Pancreas (tissue), 10 donors: ENCODE measurements around the gene PRKCA. TPM values are rescaled to one million over a fixed set of nuclear protein-coding genes. Genes with fewer than 3 reads are reported as not detected.

ENCODE experiments used
- ATAC-seq, 4 donors: fragments of 200-7000 bp; cut with Tn5 transposase; one replicate each; pipeline versions ENCODE4 v1.8.0 to v1.9.1; 2020; ENCODE audit warnings: mild to moderate bottlenecking in 4 of 4, moderate library complexity in 4 of 4
- DNase-seq, 6 donors: peaks; one replicate each; pipeline ENCODE4 v3.0.0-alpha.2; 2020
- FAIRE-seq: peaks from 2 replicates; lab custom pipeline; 2012; peaks lifted over from hg19 to GRCh38; lab: Jason Lieb, UNC
- H3K27ac ChIP-seq, 4 donors: fragments of 200-600 bp; sonication (generic); 1 replicate in 3 of 4; 2 replicates in 1 of 4; pipeline versions ENCODE4 v1.5.0 to v1.8.0; 2020
- H3K27me3 ChIP-seq, 4 donors: fragments of 200-600 bp; one replicate each; pipeline ENCODE4 v1.8.0; 2021
- H3K36me3 ChIP-seq, 3 donors: fragments of 200-600 bp; sonication (generic) in 1 of 3; one replicate each; pipeline versions ENCODE4 v1.5.0 to v1.8.0; 2020 to 2021
- H3K4me1 ChIP-seq, 3 donors: fragments of 200-600 bp; one replicate each; pipeline ENCODE4 v1.8.0; 2021
- H3K4me3 ChIP-seq, 4 donors: fragments of 200-600 bp; sonication (generic) in 2 of 4; one replicate each; pipeline versions ENCODE4 v1.5.0 to v1.8.0; 2020 to 2021
- H3K9me3 ChIP-seq, 4 donors: fragments of 200-600 bp; one replicate each; pipeline ENCODE4 v1.8.0; 2021
- WGBS, 2 donors: extraction: QIAGEN DNeasy Blood & Tissue Kit; methylation state at CpG; one replicate each; pipeline ENCODE4 v1.1.7; 2013; 5-methylcytosine and 5-hydroxymethylcytosine counted together
- intact Hi-C, 3 donors: fragments of 100-400 bp; cut with DNase I; formaldehyde crosslinking; loops; one replicate each; pipeline versions ENCODE4 v1.11.1 to v1.14.2; 2022
- polyA plus RNA-seq, 2 donors: library from polyadenylated mRNA; stranded (reverse); fragments of 200-250 nt; gene quantifications; one replicate each; pipeline ENCODE4 v1.2.3, GENCODE V29; 2013
- total RNA-seq, 6 donors: library from RNA; stranded (reverse); fragmentation: NEBNext Ultra II Directional in 4 of 6; extraction: Animal tissue kit (Norgen Biotek cat#: 25700) in 4 of 6; gene quantifications; one replicate each; pipeline versions ENCODE4 v1.2.1 to v1.2.4, GENCODE V29; 2021 to 2023
- TF ChIP-seq, protein P1 (sequence below), 4 donors: fragments of 200-600 bp; sonication (generic) in 3 of 4; IDR thresholded peaks; one replicate each; pipeline versions ENCODE4 v1.5.0 to v1.8.0; 2021; ENCODE audit warnings: antibody characterized with exemption in 4 of 4
- donor health status: healthy with polysubstance abuse.
- donor health status: DM: no; HTN: no; CAD: no; lungs with moderate emphysema.
- donor health status: DM: no; HTN: no; CAD: no.
- donor health status: control.
- donor health status: control.
- donor health status: Bipolar disorder and iron deficiency.
- donor health status: DM: yes; HTN: yes; CAD: no.
- donor health status: DM: no; HTN: no; CAD: no.
- donor health status: DM: no; HTN: no; CAD: no.
- donor health status: DM: yes; HTN: yes; CAD: no.

Gene PRKCA
- total and polyA plus RNA-seq, 8 donors: 3.5 to 22.3 (median 10.2) TPM

DNA sequence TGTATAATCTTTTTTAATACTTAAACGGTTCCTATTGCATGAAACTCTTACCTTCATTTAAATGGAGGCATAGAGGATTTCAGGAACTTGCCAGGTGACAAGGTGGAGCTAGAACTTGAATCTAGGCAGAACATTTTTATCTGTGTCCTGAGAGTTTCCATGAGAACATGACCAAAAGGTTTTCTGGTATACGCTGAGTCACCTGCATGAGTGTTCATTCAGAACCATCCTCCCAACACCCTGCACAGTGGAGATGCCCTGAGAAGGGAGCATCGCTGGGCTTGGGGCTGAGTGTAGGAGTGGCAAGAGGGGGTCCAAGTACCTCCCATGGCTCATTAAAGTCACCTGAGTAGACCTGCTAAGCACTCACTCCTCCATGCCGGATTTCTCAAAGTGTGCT, 362.8 kb downstream of the PRKCA start:
- H3K9me3 ChIP-seq: no peaks in the 10 kb centered on the region
- no peaks in the 10 kb centered on the region for H3K36me3 ChIP-seq
- no peak for FAIRE-seq
- ATAC-seq: no peak
- intact Hi-C loops: no loop called here
- H3K27me3 ChIP-seq: no peaks in the 10 kb centered on the region
- TF ChIP-seq, protein P1, sequence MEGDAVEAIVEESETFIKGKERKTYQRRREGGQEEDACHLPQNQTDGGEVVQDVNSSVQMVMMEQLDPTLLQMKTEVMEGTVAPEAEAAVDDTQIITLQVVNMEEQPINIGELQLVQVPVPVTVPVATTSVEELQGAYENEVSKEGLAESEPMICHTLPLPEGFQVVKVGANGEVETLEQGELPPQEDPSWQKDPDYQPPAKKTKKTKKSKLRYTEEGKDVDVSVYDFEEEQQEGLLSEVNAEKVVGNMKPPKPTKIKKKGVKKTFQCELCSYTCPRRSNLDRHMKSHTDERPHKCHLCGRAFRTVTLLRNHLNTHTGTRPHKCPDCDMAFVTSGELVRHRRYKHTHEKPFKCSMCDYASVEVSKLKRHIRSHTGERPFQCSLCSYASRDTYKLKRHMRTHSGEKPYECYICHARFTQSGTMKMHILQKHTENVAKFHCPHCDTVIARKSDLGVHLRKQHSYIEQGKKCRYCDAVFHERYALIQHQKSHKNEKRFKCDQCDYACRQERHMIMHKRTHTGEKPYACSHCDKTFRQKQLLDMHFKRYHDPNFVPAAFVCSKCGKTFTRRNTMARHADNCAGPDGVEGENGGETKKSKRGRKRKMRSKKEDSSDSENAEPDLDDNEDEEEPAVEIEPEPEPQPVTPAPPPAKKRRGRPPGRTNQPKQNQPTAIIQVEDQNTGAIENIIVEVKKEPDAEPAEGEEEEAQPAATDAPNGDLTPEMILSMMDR (IDR thresholded peaks at IDR 0.05): no peak
- no peaks in the 10 kb centered on the region for H3K4me1 ChIP-seq
- WGBS, 2 donors: 93 to 96% methylated on average over 4 of the region's 4 CpGs
- DNase-seq: no peak
- H3K4me3 ChIP-seq: no peak overlapping the region
- no peak overlapping the region for H3K27ac ChIP-seq

DNA sequence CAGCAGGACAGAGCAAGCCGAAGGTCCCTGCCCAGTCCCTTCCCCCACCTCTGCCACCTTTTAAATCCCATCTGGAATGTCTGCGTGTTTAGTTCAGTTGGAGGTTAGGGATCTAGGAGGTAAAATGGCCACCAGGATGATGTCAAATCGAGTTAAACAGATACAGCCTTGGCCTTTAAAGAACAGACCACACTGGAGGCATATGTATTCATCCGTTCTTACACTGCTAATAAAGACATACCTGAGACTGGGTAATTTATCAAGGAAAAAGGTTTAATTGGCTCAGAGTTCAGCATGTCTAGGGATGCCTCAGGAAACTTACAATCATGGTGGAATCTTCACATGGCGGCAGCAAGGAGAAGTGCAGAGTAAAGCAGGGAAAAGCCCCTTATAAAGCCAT, 364.7 kb downstream of the PRKCA start:
- ATAC-seq (no peak), FAIRE-seq (no peak), DNase-seq (no peak)
- TF ChIP-seq, protein P1 (IDR thresholded peaks at IDR 0.05): no peak
- no peaks in the 10 kb centered on the region for H3K9me3 ChIP-seq
- no peak overlapping the region for H3K4me3 ChIP-seq
- H3K27ac ChIP-seq: no peak overlapping the region
- WGBS, 2 donors: 93 to 95% methylated on average over 5 of the region's 5 CpGs
- no peaks in the 10 kb centered on the region for H3K4me1 ChIP-seq
- no peaks in the 10 kb centered on the region for H3K36me3 ChIP-seq
- no peaks in the 10 kb centered on the region for H3K27me3 ChIP-seq
- intact Hi-C loops: no loop called here

DNA sequence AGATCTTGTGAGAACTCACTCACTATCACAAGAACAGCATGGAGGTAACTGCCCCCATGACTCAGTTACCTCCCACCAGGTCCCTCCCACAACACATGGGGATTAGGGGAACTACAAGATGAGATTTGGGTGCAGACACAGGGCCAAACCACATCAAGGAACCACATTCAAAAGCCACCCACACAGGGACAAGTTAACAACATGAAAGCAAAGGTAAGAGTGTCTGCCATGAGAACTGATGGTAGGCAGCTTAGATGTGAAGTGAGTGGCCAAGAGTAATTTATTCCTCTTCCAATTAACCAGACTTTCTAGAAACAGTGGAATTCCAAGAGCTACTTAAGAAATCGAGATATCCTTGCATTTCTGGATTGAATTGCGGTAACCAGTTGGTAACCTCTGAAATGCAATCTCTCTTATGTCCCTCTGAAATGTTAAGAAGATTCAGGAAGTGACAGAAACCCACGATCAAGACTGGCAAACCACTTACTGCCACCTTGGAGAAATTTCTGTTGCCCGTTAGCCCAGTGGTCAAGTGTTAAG, 365.1 kb downstream of the PRKCA start:
- TF ChIP-seq, protein P1 (IDR thresholded peaks at IDR 0.05): no peak
- intact Hi-C loops: no loop called here
- Histone ChIP-seq H3K27ac (no peak overlapping the region), H3K27me3 (no peaks in the 10 kb centered on the region), H3K4me1 (no peaks in the 10 kb centered on the region), H3K4me3 (no peak overlapping the region), H3K36me3 (no peaks in the 10 kb centered on the region), H3K9me3 (no peaks in the 10 kb centered on the region)
- no peak for ATAC-seq
- WGBS, 2 donors: 96% methylated on average over 4 of the region's 4 CpGs
- no peak for DNase-seq
- FAIRE-seq: no peak

DNA sequence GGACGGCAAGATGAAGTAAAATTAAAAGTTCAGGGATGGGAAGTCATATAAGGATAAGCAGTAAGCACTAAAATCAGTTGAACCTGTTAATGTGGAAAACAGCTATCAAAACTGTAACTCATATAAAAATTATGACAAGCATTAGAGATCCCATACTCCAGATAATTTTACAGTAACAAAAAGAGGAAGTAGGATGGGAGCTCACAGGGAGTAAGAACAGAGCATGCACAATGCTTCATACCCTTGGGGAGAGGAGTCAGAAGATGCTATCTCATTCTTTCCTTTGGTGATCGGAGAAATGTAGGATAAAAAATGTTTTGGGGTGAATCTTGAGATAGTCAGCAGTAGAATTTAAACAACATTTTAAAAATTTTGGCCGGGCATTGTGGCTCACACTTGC, 367.8 kb downstream of the PRKCA start:
- 92 to 94% methylated on average over 3 of the region's 3 CpGs for WGBS, 2 donors
- H3K36me3 ChIP-seq: no peaks in the 10 kb centered on the region
- H3K4me3 ChIP-seq: no peak overlapping the region
- DNase-seq (no peak), ATAC-seq (no peak), FAIRE-seq (no peak)
- intact Hi-C loops: no loop called here
- TF ChIP-seq, protein P1 (IDR thresholded peaks at IDR 0.05): no peak
- H3K4me1 ChIP-seq: no peaks in the 10 kb centered on the region
- H3K27ac ChIP-seq: no peak overlapping the region
- H3K27me3 ChIP-seq: no peaks in the 10 kb centered on the region
- H3K9me3 ChIP-seq: no peaks in the 10 kb centered on the region

DNA sequence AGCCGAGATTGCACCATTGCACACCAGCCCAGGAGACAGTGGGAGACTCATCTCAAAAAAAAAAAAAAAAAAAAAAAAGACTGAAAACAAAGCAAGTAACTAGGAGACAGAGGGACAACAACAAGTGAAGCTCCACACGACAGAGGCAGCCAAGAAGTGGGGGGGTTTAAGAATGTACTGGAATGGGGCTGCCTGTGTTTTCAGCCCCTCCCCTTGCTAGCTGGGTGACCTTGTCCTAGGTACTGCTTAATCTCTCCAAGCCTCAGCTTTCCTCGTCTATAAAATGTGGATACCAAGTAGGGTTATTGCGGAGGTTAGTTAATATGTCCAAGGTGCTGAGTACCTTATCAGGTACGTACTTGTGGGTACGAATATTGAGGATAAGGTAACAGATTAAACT, 368.7 kb downstream of the PRKCA start:
- Histone ChIP-seq H3K27me3 (no peaks in the 10 kb centered on the region), H3K4me3 (no peak overlapping the region), H3K36me3 (no peaks in the 10 kb centered on the region), H3K9me3 (no peaks in the 10 kb centered on the region), H3K27ac (no peak overlapping the region), H3K4me1 (no peaks in the 10 kb centered on the region)
- TF ChIP-seq, protein P1 (IDR thresholded peaks at IDR 0.05): no peak
- WGBS, 2 donors: 62 to 68% methylated on average over 6 of the region's 6 CpGs
- DNase-seq (no peak), ATAC-seq (no peak), FAIRE-seq (no peak)
- intact Hi-C loops: no loop called here
